GM12891 (cell line): ENCODE data around the gene TMEM255B.

Experiments used
- POLR2A ChIP-seq: IDR thresholded peaks from 2 replicates; pipeline ENCODE4 v1.6.1; 2011; ENCODE audit warnings: low read depth, low read length, control low read depth
- POLR2AphosphoS5 ChIP-seq: IDR thresholded peaks from 2 replicates; pipeline ENCODE4 v1.6.1; 2011; ENCODE audit warnings: low read depth, low read length, control low read depth

GRCh38 chr13:113729187-113730019, 29.6 kb upstream of the TMEM255B start:
- TF ChIP-seq POLR2A (no peak), POLR2AphosphoS5 (no peak)
